HEK293 (cell line): ENCODE data around the gene CMTM8.

Experiments
- CTCF ChIA-PET: fragments of 350-600 bp; formaldehyde crosslinking; extraction: SDS; loops from one replicate; lab custom pipeline; 2021; ENCODE audit warnings: antibody characterized with exemption; lab: Yijun Ruan, JAX
- POLR2A ChIA-PET: fragments of 300-600 bp; formaldehyde crosslinking; extraction: SDS; loops from one replicate; lab custom pipeline; 2020; ENCODE audit warnings: antibody characterized with exemption, inconsistent platforms; lab: Yijun Ruan, JAX
- H3K27ac ChIP-seq: fragments of 200-500 bp; sonication (Bioruptor generic); 2 replicates; pipeline ENCODE4 v1.5.1; 2014; ENCODE audit warnings: low read depth, low read length, control low read depth, inconsistent platforms; ENCODE audit errors: extremely low read depth
- H3K36me3 ChIP-seq, 2 experiments: fragments of 200-500 bp in 1 of 2; sonication (Bioruptor generic) in 1 of 2; 1 replicate in 1 of 2; 2 replicates in 1 of 2; pipeline ENCODE4 v1.5.1; 2014 to 2017; ENCODE audit warnings: inconsistent platforms in 2 of 2, low read length in 2 of 2; ENCODE audit not compliant: control insufficient read depth in 2 of 2, insufficient read depth in 1 of 2
- H3K4me1 ChIP-seq: fragments of 200-500 bp; sonication (Bioruptor generic); 2 replicates; pipeline ENCODE4 v1.5.1; 2014; ENCODE audit warnings: mild to moderate bottlenecking, low read length, inconsistent platforms; ENCODE audit not compliant: control insufficient read depth, insufficient read depth
- H3K4me3 ChIP-seq: 2 replicates; pipeline ENCODE4 v1.5.1; 2011; ENCODE audit warnings: low read depth, mild to moderate bottlenecking, control low read depth, low read length, moderate library complexity
- H3K9me3 ChIP-seq: fragments of 200-500 bp; sonication (Bioruptor generic); 2 replicates; pipeline ENCODE4 v1.5.1; 2014; ENCODE audit warnings: low read depth, low read length, inconsistent platforms; ENCODE audit not compliant: control insufficient read depth, insufficient read depth
- ATF2 ChIP-seq: fragments of 450-650 bp; formaldehyde crosslinking; IDR thresholded peaks from 2 replicates; pipeline ENCODE4 v1.5.1; 2016; ENCODE audit warnings: missing biosample characterization, missing genetic modification characterization, low read depth
- BCL11A ChIP-seq: fragments of 450-650 bp; formaldehyde crosslinking; IDR thresholded peaks from 2 replicates; pipeline ENCODE4 v1.5.1; 2016; ENCODE audit warnings: low read depth, missing biosample characterization, missing genetic modification characterization
- BCL11B ChIP-seq: fragments of 450-650 bp; formaldehyde crosslinking; IDR thresholded peaks from 2 replicates; pipeline ENCODE4 v1.5.1; 2016; ENCODE audit warnings: low read depth, missing biosample characterization, missing genetic modification characterization
- GLIS1 ChIP-seq: fragments of 450-650 bp; formaldehyde crosslinking; IDR thresholded peaks from 2 replicates; pipeline ENCODE4 v1.5.1; 2016; ENCODE audit warnings: missing biosample characterization, missing genetic modification characterization
- HOXC10 ChIP-seq: sonication (generic); formaldehyde crosslinking; IDR thresholded peaks from 2 replicates; pipeline ENCODE4 v1.8.1; 2023; ENCODE audit warnings: mild to moderate bottlenecking, missing genetic modification reagents
- SCRT1 ChIP-seq: fragments of 450-650 bp; formaldehyde crosslinking; IDR thresholded peaks from 2 replicates; pipeline ENCODE4 v1.5.1; 2016; ENCODE audit warnings: missing biosample characterization, missing genetic modification characterization, borderline replicate concordance
- TCF7L2 ChIP-seq: IDR thresholded peaks from 2 replicates; pipeline ENCODE4 v1.6.1; 2011; ENCODE audit warnings: low read depth, mild to moderate bottlenecking, inconsistent platforms, low read length, moderate library complexity, borderline replicate concordance
- YY1 ChIP-seq: fragments of 450-650 bp; formaldehyde crosslinking; IDR thresholded peaks from 2 replicates; pipeline ENCODE4 v1.5.1; 2018; ENCODE audit warnings: missing biosample characterization, missing genetic modification characterization
- YY2 ChIP-seq: fragments of 450-650 bp; formaldehyde crosslinking; IDR thresholded peaks from 2 replicates; pipeline ENCODE4 v1.5.1; 2016; ENCODE audit warnings: missing biosample characterization, missing genetic modification characterization
- ZBTB48 ChIP-seq: fragments of 450-650 bp; formaldehyde crosslinking; IDR thresholded peaks from 2 replicates; pipeline ENCODE4 v1.5.1; 2016; ENCODE audit warnings: missing biosample characterization, missing genetic modification characterization
- ZFP3 ChIP-seq: fragments of 450-650 bp; formaldehyde crosslinking; IDR thresholded peaks from 2 replicates; pipeline ENCODE4 v1.5.1; 2016; ENCODE audit warnings: low read depth, missing biosample characterization, missing genetic modification characterization
- ZNF148 ChIP-seq: fragments of 450-650 bp; formaldehyde crosslinking; IDR thresholded peaks from 2 replicates; pipeline ENCODE4 v1.5.0; 2017; ENCODE audit warnings: missing biosample characterization, missing genetic modification characterization, borderline replicate concordance
- ZNF335 ChIP-seq: fragments of 450-650 bp; formaldehyde crosslinking; conservative IDR thresholded peaks from 2 replicates; pipeline ENCODE4 v1.5.1; 2016; ENCODE audit warnings: missing biosample characterization, missing genetic modification characterization
- ZNF37A ChIP-seq: fragments of 450-650 bp; IDR thresholded peaks from 2 replicates; pipeline ENCODE4 v1.5.1; 2018; ENCODE audit warnings: missing biosample characterization, missing genetic modification characterization
- ZNF394 ChIP-seq: fragments of 450-650 bp; formaldehyde crosslinking; IDR thresholded peaks from 2 replicates; pipeline ENCODE4 v1.5.1; 2016; ENCODE audit warnings: missing biosample characterization, missing genetic modification characterization, mild to moderate bottlenecking, moderate library complexity, borderline replicate concordance
- ZNF473 ChIP-seq: fragments of 450-650 bp; formaldehyde crosslinking; IDR thresholded peaks from 2 replicates; pipeline ENCODE4 v1.5.1; 2017; ENCODE audit warnings: missing biosample characterization, missing genetic modification characterization
- ZNF510 ChIP-seq: fragments of 450-650 bp; formaldehyde crosslinking; IDR thresholded peaks from 2 replicates; pipeline ENCODE4 v1.5.1; 2018; ENCODE audit warnings: mild to moderate bottlenecking, missing genetic modification characterization, missing biosample characterization; ENCODE audit not compliant: insufficient replicate concordance
- ZNF571 ChIP-seq: fragments of 450-650 bp; formaldehyde crosslinking; IDR thresholded peaks from 2 replicates; pipeline ENCODE4 v1.5.0; 2017; ENCODE audit warnings: missing biosample characterization, missing genetic modification characterization
- ZNF621 ChIP-seq: fragments of 450-650 bp; formaldehyde crosslinking; IDR thresholded peaks from 2 replicates; pipeline ENCODE4 v1.5.1; 2017; ENCODE audit warnings: missing biosample characterization, missing genetic modification characterization
- ZNF654 ChIP-seq: fragments of 450-650 bp; formaldehyde crosslinking; IDR thresholded peaks from 2 replicates; pipeline ENCODE4 v1.5.1; 2016; ENCODE audit warnings: low read depth, missing biosample characterization, missing genetic modification characterization
- ZNF843 ChIP-seq: fragments of 450-650 bp; formaldehyde crosslinking; IDR thresholded peaks from 2 replicates; pipeline ENCODE4 v1.5.1; 2016; ENCODE audit warnings: missing biosample characterization, missing genetic modification characterization
- TF ChIP-seq, protein P1 (sequence below): fragments of 450-650 bp; formaldehyde crosslinking; IDR thresholded peaks from 2 replicates; pipeline ENCODE4 v1.5.1; 2016; ENCODE audit warnings: missing biosample characterization, missing genetic modification characterization
- TF ChIP-seq, protein P2 (sequence below): fragments of 450-650 bp; formaldehyde crosslinking; IDR thresholded peaks from 2 replicates; pipeline ENCODE4 v1.5.1; 2016; ENCODE audit warnings: missing biosample characterization, missing genetic modification characterization

CMTM8 gene

DNA sequence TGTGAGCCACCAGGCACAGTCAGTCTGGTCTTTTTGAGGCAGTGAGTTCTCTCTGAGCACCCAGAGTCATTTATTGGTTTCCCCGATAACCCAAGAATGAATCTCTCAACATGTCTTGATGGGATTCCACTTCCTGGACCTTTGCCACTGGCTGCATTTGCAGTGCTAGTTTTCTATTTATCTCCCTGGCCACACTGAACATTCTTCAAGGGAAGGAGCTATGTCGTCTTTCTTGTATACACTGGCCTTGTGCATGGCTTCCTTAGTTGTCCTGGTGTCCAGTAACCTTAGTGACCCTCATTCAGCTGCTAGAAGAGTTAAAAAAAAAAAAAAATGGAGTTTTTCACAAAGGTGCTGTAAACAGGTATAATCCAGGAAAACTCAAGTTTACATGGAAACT, 88.3 kb downstream of the CMTM8 start:
- no peaks in the 10 kb centered on the region for H3K9me3 ChIP-seq
- H3K27ac ChIP-seq = no peak overlapping the region
- ChIA-PET CTCF (no interaction called here), POLR2A (no interaction called here)
- H3K4me3 ChIP-seq = no peak overlapping the region
- no peak for TF ChIP-seq HOXC10
- TF ChIP-seq ZNF571 (tag by site-specific recombination) = no peak
- TF ChIP-seq ZNF148 (tag by site-specific recombination) = no peak
- no peak for TF ChIP-seq ZNF473 (tag by site-specific recombination)
- TF ChIP-seq SCRT1 (tag by site-specific recombination) = no peak
- no peak for TF ChIP-seq ZNF510 (tag by site-specific recombination)
- TF ChIP-seq ZNF621 (tag by site-specific recombination) = no peak
- TF ChIP-seq YY2 (tag by site-specific recombination) = no peak
- TF ChIP-seq YY1 = no peak
- TF ChIP-seq BCL11A = no peak
- no peak for TF ChIP-seq BCL11B (tag by site-specific recombination)
- no peak for TF ChIP-seq ZNF335 (tag by site-specific recombination)
- no peaks in the 10 kb centered on the region for H3K36me3 ChIP-seq
- peaks cover 9% of the 10 kb centered on the region for H3K4me1 ChIP-seq

GRCh38 chr3:32334675-32335074, 96.2 kb downstream of the CMTM8 start:
- Histone ChIP-seq H3K9me3 (no peaks in the 10 kb centered on the region), H3K27ac (no peak overlapping the region), H3K36me3 (no peaks in the 10 kb centered on the region), H3K4me1 (no peaks in the 10 kb centered on the region), H3K4me3 (no peak overlapping the region)
- CTCF ChIA-PET = interaction anchor here (0.6 to 1.2 kb wide), 8 partner anchors 9 to 318 kb away, joined by 3 to 7 read pairs (median 4); no protein-coding TSS in a partner anchor
- POLR2A ChIA-PET = no interaction called here
- peak; percentile 9; the same call in 1 of the 2 replicates for TF ChIP-seq ZNF654 (tag by site-specific recombination)
- TF ChIP-seq, protein P1, sequence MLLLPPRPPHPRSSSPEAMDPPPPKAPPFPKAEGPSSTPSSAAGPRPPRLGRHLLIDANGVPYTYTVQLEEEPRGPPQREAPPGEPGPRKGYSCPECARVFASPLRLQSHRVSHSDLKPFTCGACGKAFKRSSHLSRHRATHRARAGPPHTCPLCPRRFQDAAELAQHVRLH = no peak

DNA sequence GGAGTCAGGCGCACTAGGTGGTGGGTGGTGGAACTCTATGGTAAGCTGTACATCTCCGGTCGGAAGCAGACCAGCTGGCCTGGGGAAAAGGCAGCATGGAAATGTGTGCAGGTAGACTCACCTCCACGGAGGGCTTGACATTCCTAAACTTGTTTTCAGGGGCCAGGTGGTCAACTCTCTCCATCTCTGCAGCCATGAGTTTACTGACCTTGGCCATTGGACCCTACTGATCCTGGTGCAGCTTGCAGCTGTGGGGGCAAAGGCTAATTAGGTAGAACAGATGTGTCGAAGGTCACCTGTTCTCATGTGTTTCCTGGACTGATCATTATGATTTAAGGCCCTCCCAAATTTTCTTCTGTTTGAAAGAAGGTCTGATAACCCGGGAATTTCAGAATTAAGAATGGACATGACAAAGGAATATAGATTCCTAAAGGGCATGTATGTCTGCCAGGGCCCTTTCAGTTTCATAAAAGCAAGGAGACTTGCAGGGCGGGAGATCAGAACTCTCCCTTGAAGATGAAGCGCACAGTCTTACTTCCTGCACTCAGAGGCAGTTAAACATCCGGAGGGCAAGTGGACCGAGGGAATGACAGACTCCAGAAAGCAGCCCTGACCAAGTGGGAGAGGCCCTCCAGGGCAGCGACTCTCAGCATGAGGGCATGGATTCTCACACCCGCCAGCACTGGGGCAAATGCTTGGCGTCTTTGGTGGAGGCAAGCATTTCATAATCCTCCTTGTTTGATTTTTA, 97.1 kb downstream of the CMTM8 start:
- Histone ChIP-seq H3K36me3 (no peaks in the 10 kb centered on the region), H3K4me1 (no peaks in the 10 kb centered on the region), H3K9me3 (no peaks in the 10 kb centered on the region), H3K27ac (no peak overlapping the region), H3K4me3 (no peak overlapping the region)
- no peak for TF ChIP-seq ZNF843 (tag by site-specific recombination)
- TF ChIP-seq GLIS1 (tag by site-specific recombination) = peak; percentile 48
- POLR2A ChIA-PET = no interaction called here
- CTCF ChIA-PET = interaction anchor here (0.6 to 1.2 kb wide), 4 partner anchors 8 to 18 kb away, joined by 3 to 7 read pairs (median 4); no protein-coding TSS in a partner anchor

DNA sequence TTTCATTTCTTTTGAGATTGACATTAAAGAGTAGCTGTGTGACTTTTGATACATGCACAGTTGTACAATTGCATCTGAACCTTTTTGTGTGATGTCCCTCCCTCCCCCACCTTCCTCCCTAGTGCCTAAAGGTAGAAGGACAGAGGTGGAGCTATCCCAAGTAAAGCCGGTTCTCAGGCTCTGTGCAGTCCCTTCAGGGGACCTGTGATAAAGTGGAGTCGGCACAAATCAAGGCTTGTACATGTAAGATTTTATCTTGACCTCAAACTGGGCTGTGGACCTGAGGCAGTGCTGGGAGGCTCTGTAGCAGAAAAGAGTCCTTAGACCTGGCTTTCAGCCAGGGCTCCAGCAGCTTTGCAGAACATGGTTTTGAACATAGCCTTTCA, 97.6 kb downstream of the CMTM8 start:
- H3K4me1 ChIP-seq = no peaks in the 10 kb centered on the region
- no peak overlapping the region for H3K4me3 ChIP-seq
- no peak overlapping the region for H3K27ac ChIP-seq
- H3K9me3 ChIP-seq = no peaks in the 10 kb centered on the region
- CTCF ChIA-PET = interaction anchor here (0.6 to 0.7 kb wide), 2 partner anchors 12 to 19 kb away, joined by 3 read pairs; no protein-coding TSS in a partner anchor
- POLR2A ChIA-PET = no interaction called here
- no peaks in the 10 kb centered on the region for H3K36me3 ChIP-seq
- TF ChIP-seq ATF2 (tag by site-specific recombination) (no peak), ZFP3 (no peak), ZNF394 (no peak), TCF7L2 (peak; percentile 18; the same call in 1 of the 2 replicates), ZBTB48 (tag by site-specific recombination) (no peak), ZNF37A (no peak)
- TF ChIP-seq, protein P2, sequence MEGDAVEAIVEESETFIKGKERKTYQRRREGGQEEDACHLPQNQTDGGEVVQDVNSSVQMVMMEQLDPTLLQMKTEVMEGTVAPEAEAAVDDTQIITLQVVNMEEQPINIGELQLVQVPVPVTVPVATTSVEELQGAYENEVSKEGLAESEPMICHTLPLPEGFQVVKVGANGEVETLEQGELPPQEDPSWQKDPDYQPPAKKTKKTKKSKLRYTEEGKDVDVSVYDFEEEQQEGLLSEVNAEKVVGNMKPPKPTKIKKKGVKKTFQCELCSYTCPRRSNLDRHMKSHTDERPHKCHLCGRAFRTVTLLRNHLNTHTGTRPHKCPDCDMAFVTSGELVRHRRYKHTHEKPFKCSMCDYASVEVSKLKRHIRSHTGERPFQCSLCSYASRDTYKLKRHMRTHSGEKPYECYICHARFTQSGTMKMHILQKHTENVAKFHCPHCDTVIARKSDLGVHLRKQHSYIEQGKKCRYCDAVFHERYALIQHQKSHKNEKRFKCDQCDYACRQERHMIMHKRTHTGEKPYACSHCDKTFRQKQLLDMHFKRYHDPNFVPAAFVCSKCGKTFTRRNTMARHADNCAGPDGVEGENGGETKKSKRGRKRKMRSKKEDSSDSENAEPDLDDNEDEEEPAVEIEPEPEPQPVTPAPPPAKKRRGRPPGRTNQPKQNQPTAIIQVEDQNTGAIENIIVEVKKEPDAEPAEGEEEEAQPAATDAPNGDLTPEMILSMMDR (tag by site-specific recombination) = no peak
